ENCODE results near the gene RERE. TPM values are rescaled to one million over a fixed set of nuclear protein-coding genes. Genes with fewer than 3 reads are reported as not detected.

Gene RERE
- total RNA-seq, 2 donors from 2014 or later = 207 to 322 TPM

DNA sequence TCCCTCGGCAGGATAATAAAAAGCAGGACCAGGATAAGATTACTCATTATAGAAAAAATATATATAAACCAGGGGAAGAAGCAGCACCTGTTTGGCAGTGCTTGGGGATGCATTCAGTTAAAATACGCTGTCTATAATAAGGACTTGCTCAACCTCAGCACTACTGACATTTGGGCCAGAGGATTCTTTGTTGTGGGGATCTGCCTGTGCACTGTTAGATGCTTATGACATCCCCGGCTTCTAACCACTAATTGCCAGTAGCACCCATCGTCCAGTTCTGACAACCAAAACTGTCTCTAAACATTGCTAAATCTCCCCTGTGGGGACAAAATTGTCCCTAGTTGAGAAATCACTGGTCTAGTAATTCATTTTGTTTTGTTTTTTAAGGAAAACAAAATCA lies 257.4 kb downstream of the RERE start:
- no peaks in the 10 kb centered on the region for H3K36me3 ChIP-seq
- no peaks in the 10 kb centered on the region for H3K9me3 ChIP-seq
- WGBS = 88% methylated on average over 4 of the region's 4 CpGs
- no peaks in the 10 kb centered on the region for H3K4me1 ChIP-seq (replicated peaks)
- TF ChIP-seq POLR2AphosphoS5 (IDR thresholded peaks at IDR 0.05) = no peak
- TF ChIP-seq POLR2A (IDR thresholded peaks at IDR 0.05) = no peak
- TF ChIP-seq CTCF (IDR thresholded peaks at IDR 0.05) = no peak
- no peak overlapping the region for H3K27ac ChIP-seq
- intact Hi-C loops (cut with DNase I) = loop anchor here (2.0 to 10.0 kb wide), 4 partner anchors 95 to 287 kb away; no protein-coding TSS in a partner anchor
- no peaks in the 10 kb centered on the region for H3K27me3 ChIP-seq (replicated peaks; ENCODE audit: insufficient read depth)
- no peak for DNase-seq (ENCODE audit: low spot score)
- H3K4me3 ChIP-seq = no peak overlapping the region

GRCh38 chr1:8555582-8555981 lies 261.9 kb downstream of the RERE start:
- intact Hi-C loops (cut with DNase I) = no loop called here
- Histone ChIP-seq H3K9me3 (no peaks in the 10 kb centered on the region), H3K27ac (no peak overlapping the region), H3K36me3 (no peaks in the 10 kb centered on the region), H3K4me3 (no peak overlapping the region), H3K4me1 (replicated peaks) (no peaks in the 10 kb centered on the region), H3K27me3 (replicated peaks; ENCODE audit: insufficient read depth) (no peaks in the 10 kb centered on the region)
- DNase-seq (ENCODE audit: low spot score) = no peak
- no peak for TF ChIP-seq POLR2AphosphoS5 (IDR thresholded peaks at IDR 0.05)
- no peak for TF ChIP-seq POLR2A (IDR thresholded peaks at IDR 0.05)
- no peak for TF ChIP-seq CTCF (IDR thresholded peaks at IDR 0.05)

GRCh38 chr1:8554956-8555534 lies 262.4 kb downstream of the RERE start:
- DNase-seq (ENCODE audit: low spot score) = no peak
- Histone ChIP-seq H3K4me3 (no peak overlapping the region), H3K27me3 (replicated peaks; ENCODE audit: insufficient read depth) (no peaks in the 10 kb centered on the region), H3K4me1 (replicated peaks) (no peaks in the 10 kb centered on the region), H3K9me3 (no peaks in the 10 kb centered on the region), H3K36me3 (no peaks in the 10 kb centered on the region), H3K27ac (no peak overlapping the region)
- TF ChIP-seq POLR2A (IDR thresholded peaks at IDR 0.05) (no peak), POLR2AphosphoS5 (IDR thresholded peaks at IDR 0.05) (no peak), CTCF (IDR thresholded peaks at IDR 0.05) (no peak)
- 84% methylated on average over 2 of the region's 2 CpGs for WGBS
- intact Hi-C loops (cut with DNase I) = no loop called here

GRCh38 chr1:8552820-8553397 lies 264.5 kb downstream of the RERE start:
- Histone ChIP-seq H3K4me1 (replicated peaks) (peaks cover 3% of the 10 kb centered on the region), H3K9me3 (no peaks in the 10 kb centered on the region), H3K36me3 (no peaks in the 10 kb centered on the region), H3K4me3 (no peak overlapping the region), H3K27me3 (replicated peaks; ENCODE audit: insufficient read depth) (no peaks in the 10 kb centered on the region), H3K27ac (no peak overlapping the region)
- TF ChIP-seq POLR2A (IDR thresholded peaks at IDR 0.05) = no peak
- no peak for TF ChIP-seq POLR2AphosphoS5 (IDR thresholded peaks at IDR 0.05)
- no peak for TF ChIP-seq CTCF (IDR thresholded peaks at IDR 0.05)
- intact Hi-C loops (cut with DNase I) = no loop called here
- WGBS = 90% methylated on average over 21 of the region's 21 CpGs
- no peak for DNase-seq (ENCODE audit: low spot score)
